Muscle of leg (tissue), 16 donors: ENCODE measurements around the gene OTOS. TPM values are rescaled to one million over a fixed set of nuclear protein-coding genes. Genes with fewer than 3 reads are reported as not detected.

Source experiments
- DNase-seq: peaks from one replicate; pipeline ENCODE4 v3.0.0; 2013
- H3K27ac ChIP-seq: one replicate; pipeline ENCODE4 v1.5.1; 2013; ENCODE audit warnings: mild to moderate bottlenecking, low read length, control low read depth
- H3K27me3 ChIP-seq: one replicate; pipeline ENCODE4 v1.6.1; 2013; ENCODE audit warnings: low read length; ENCODE audit not compliant: control insufficient read depth, insufficient read depth
- H3K36me3 ChIP-seq: one replicate; pipeline ENCODE4 v1.6.1; 2013; ENCODE audit warnings: low read length; ENCODE audit not compliant: control insufficient read depth, insufficient read depth
- H3K4me1 ChIP-seq: one replicate; pipeline ENCODE4 v1.6.1; 2013; ENCODE audit warnings: low read length; ENCODE audit not compliant: control insufficient read depth, insufficient read depth
- H3K4me3 ChIP-seq: one replicate; pipeline ENCODE4 v1.5.1; 2013; ENCODE audit warnings: low read length, control low read depth
- H3K9me3 ChIP-seq: replicated peaks from 2 replicates; pipeline ENCODE4 v1.6.1; 2013; ENCODE audit warnings: low read depth, low read length; ENCODE audit not compliant: control insufficient read depth
- WGBS: methylation state at CpG from one replicate; pipeline ENCODE4 v1.1.5; 2013; ENCODE audit warnings: missing lambda C conversion rate; ENCODE audit not compliant: insufficient coverage; 5-methylcytosine and 5-hydroxymethylcytosine counted together
- long read RNA-seq, 11 donors: transcript quantifications; one replicate each; lab custom pipeline, GENCODE V29; 2026
- polyA plus RNA-seq, 8 donors: library from polyadenylated mRNA; unstranded; fragments of 120-200 nt; gene quantifications; one replicate each; pipeline versions ENCODE4 v1.2.1 to v1.2.3, GENCODE V29; 2013; ENCODE audit warnings: inconsistent platforms in 1 of 8, low replicate concordance in 1 of 8; ENCODE audit not compliant: insufficient read length in 8 of 8, insufficient read depth in 1 of 8
- total RNA-seq: library from RNA; stranded (reverse); fragments of 120-200 nt; gene quantifications from one replicate; pipeline ENCODE4 v1.2.4, GENCODE V29; 2013

OTOS gene
- total RNA-seq (not detected), polyA plus RNA-seq (not detected)
- long read RNA-seq, donor 1 = 0 reads
- long read RNA-seq, donor 2 = 0 reads
- long read RNA-seq, donor 3 = 0 reads
- long read RNA-seq, donor 4 = 0 reads
- long read RNA-seq, donor 5 = 0 reads
- long read RNA-seq, donor 6 = 0 reads
- long read RNA-seq, donor 7 = 0 reads
- long read RNA-seq, donor 8 = 0 reads
- long read RNA-seq, donor 9 = 0 reads
- long read RNA-seq, donor 10 = 0 reads
- long read RNA-seq, donor 11 = 0 reads

DNA sequence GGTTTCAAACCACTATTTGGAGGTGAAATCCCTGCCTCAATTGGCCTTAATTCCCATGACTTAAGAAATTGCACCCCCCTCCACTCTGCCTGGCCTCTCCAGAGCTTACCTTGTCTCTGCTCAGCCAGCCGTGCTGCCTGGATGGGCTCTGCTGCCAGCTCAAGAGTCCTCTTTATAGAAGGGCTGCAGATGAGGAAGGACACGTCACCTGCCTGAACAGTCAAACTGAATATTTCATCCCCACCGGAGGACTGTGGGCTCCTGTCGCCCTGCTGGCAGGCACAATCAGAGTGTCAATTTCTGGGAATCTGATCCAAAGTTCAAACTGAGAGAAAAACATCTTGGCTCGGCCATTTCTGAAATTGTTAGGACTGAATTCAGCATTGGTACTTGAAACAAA lies at the start of gene OTOS:
TSS of gene OTOS (minus strand) at position 148 of the 400 bp plus-strand sequence. CDS start 332 bp downstream, outside the sequence.
- no peak within 1 kb of the TSS for H3K4me3 ChIP-seq
- peaks cover 20% of the 10 kb centered on the region for H3K27me3 ChIP-seq
- WGBS = 54% methylated on average over 5 of the region's 5 CpGs
- no peak within 1 kb of the TSS for H3K27ac ChIP-seq
- H3K4me1 ChIP-seq = peaks cover 11% of the 10 kb centered on the region
- no peaks in the 10 kb centered on the region for H3K9me3 ChIP-seq
- H3K36me3 ChIP-seq = no peaks in the 10 kb centered on the region
- DNase-seq = no peak

DNA sequence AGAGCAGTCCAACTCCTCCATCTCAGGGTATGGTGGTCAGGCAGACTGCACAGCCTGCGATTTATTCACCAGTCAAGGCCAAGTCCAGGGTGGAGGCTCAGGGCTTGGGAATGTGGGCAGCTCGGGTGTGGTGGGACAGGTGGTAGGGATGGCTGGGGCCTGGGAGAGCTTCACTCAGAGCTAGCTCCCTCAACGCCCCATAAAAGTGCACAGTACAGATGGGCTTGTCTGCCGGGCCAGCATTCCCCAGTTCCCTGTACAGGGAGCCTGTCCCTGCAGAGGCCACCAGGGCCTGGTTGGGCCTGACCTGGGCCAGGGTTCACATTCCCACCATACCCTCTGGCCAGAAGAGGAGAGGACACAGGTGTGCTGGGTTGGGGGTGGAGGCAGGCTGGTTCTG lies 49.2 kb upstream of the OTOS start:
- WGBS = 48% methylated on average over 3 of the region's 4 CpGs

DNA sequence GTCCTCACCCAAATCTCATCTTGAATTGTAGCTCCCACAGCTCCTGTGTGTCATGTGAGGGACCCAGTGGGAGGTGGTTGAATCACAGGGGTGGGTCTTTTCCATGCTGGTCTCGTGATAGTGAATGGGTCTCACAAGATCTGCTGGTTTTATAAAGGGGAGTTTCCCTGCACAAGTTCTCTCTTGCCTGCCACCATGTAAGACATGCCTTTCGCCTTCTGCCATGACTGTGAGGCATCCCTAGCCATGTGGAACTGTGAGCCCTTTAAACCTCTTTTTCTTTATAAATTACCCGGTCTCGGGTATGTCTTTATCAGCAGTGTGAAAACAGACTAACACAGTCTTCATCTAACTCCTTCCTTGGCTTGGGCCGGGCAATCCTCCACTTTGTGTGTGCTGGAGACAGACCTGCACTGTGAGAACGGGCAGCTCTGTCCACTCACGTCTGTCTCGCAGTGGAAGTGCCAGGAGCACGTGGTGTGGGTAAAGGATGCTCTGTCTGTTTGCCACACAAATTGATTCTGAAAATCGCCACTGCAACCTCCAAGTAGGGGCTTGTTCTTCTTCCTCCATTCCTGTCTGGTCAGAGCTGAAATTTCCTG lies 47.6 kb upstream of the OTOS start:
- DNase-seq = no peak
- Histone ChIP-seq H3K4me3 (no peak overlapping the region), H3K4me1 (peaks cover 10% of the 10 kb centered on the region), H3K36me3 (no peaks in the 10 kb centered on the region), H3K27me3 (peaks cover 13% of the 10 kb centered on the region), H3K27ac (no peak overlapping the region), H3K9me3 (peaks cover 10% of the 10 kb centered on the region)
- WGBS = 76% methylated on average over 5 of the region's 10 CpGs

More for the DNA sequence above, 49.2 kb upstream of the OTOS start:
- Histone ChIP-seq H3K4me1 (peaks cover 12% of the 10 kb centered on the region), H3K9me3 (peaks cover 10% of the 10 kb centered on the region), H3K36me3 (no peaks in the 10 kb centered on the region), H3K4me3 (no peak overlapping the region), H3K27ac (peak overlapping the region; percentile 42), H3K27me3 (peaks cover 9% of the 10 kb centered on the region)
- DNase-seq = peak; percentile 40

DNA sequence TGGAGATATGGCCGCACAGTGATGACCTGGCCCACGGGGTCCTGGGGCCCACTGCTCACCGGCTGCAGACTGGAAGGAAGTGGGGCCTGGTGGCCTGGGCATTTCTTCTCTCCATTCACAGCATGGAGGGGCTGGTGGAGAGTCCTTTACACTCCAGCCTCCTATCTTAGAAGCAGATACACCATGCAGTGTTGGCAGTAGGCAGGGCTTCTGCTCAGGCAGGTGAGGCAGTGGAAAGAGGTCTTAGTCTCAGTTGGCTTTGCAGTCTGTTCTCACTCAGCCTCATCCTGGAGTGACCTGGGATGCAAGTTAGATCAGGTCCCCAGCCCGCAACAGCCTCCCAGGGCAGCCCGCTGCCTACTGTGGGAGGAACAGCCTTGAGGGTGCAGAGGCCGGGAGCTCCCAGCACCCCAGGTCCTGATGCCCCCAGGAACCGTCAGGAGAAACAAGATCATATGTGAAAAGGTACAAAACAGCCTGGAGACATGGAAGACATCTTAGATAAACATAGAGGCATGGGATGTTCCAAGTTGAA lies 45.8 kb upstream of the OTOS start:
- DNase-seq = no peak
- Histone ChIP-seq H3K27ac (no peak overlapping the region), H3K36me3 (no peaks in the 10 kb centered on the region), H3K4me1 (peaks cover 10% of the 10 kb centered on the region), H3K9me3 (peaks cover 10% of the 10 kb centered on the region), H3K27me3 (peaks cover 22% of the 10 kb centered on the region), H3K4me3 (no peak overlapping the region)
- WGBS = 86% methylated on average over 3 of the region's 7 CpGs

DNA sequence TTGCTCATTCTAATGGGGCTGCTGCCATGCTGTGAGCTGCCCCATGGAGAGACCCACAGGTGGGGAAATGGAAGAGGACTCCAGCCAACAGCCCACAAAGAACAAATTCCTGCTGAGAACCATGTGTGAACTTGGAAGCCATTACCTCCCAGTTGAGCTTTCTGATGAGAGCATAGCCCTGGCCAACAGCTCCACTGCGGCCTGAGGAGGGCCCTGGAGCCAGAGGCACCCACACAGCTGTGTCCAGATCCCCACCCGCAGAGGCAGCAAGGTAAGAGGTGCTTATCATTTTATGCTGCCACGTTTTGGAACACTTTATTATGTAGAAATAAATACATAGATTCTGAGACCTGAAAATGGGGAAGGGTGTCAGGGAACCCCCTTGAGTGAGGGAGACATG lies 44.2 kb upstream of the OTOS start:
- Histone ChIP-seq H3K27ac (no peak overlapping the region), H3K4me3 (no peak overlapping the region), H3K9me3 (peaks cover 10% of the 10 kb centered on the region), H3K36me3 (no peaks in the 10 kb centered on the region), H3K27me3 (peaks cover 19% of the 10 kb centered on the region), H3K4me1 (peaks cover 10% of the 10 kb centered on the region)
- no peak for DNase-seq
- WGBS = no CpG with 5 or more reads among the region's 3 CpGs

DNA sequence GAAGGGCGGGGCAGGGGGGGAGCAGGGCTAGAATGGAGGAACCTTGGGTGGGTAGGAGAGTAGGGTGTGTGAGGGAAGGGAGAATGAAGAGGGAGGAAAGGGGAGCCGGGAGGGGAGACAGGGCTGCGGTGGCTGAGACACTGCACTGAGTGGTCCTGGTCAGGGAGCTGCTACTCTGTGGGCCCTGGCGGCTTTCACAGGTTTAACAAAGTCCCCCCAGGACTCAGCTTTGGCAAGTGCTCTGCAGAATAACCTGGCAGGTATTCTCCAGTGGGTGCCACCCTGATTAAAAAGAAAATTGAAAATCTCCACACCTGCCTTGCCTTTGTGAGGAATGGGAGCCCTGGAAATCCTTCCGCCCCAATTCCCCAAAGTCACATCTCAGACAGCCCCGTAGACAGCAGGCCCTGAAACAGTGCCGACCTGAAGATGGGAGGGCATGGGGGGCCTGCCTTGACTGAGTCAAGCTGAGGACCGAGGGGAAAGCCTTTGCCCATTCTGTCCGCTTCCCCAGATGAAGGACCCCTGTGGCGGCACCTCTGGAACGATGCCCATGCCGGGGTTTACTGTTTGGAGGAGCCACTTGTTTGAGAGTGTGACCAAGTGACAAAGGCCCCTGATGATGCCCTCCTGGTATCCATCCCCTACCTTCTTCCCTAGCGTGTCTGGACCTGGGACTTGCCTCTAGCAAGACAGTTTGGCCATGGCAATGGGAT lies 43.6 kb upstream of the OTOS start:
- Histone ChIP-seq H3K27ac (no peak overlapping the region), H3K4me3 (no peak overlapping the region), H3K4me1 (peaks cover 5% of the 10 kb centered on the region), H3K9me3 (peaks cover 10% of the 10 kb centered on the region), H3K36me3 (no peaks in the 10 kb centered on the region), H3K27me3 (peaks cover 19% of the 10 kb centered on the region)
- no peak for DNase-seq
- WGBS = 85% methylated on average over 7 of the region's 13 CpGs

DNA sequence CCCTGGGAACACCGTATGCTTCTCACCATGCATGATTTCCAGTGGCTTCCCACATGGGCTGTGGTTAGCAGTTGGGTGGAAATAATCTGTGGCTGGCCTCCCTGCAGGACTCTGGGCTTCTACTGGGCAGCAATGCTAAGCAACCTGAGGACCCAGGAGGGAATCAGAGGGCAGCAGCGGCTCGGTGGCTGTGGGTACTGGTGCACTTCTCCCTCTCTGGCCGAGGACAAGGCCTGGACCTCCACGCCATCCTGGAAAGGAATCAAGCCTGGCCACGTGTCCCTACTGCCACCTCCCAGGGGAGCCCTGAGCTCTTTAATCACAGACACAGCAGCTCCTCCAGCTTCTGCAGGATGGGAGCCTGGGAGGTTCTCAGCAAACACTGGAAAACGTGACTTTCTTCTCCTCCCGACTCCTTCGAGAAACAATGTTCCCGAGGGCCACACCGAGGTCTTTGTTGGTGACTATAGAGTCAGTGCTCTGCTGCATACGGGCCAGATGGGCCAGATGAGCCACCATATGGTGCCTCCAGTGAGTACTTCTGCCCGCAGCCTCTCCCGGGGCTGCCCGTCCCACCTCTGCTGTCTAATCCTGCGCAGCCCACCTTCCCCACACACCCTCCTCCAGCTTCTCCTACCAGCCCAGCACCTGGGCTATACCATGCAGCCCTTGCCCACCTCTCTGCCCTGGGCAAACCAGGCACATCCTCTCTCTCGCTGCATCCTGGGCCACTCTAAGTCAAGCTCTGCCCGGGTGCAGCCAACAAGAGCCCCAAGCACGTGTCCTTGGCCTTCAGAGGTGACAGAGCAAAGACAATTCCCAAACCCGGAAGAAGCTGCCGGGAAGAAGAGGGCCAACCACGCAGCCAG lies 42.8 kb upstream of the OTOS start:
- Histone ChIP-seq H3K9me3 (peaks cover 9% of the 10 kb centered on the region), H3K36me3 (no peaks in the 10 kb centered on the region), H3K27me3 (peaks cover 19% of the 10 kb centered on the region), H3K27ac (no peak overlapping the region), H3K4me3 (no peak overlapping the region), H3K4me1 (peaks cover 4% of the 10 kb centered on the region)
- 83% methylated on average over 20 of the region's 22 CpGs for WGBS
- DNase-seq = no peak

DNA sequence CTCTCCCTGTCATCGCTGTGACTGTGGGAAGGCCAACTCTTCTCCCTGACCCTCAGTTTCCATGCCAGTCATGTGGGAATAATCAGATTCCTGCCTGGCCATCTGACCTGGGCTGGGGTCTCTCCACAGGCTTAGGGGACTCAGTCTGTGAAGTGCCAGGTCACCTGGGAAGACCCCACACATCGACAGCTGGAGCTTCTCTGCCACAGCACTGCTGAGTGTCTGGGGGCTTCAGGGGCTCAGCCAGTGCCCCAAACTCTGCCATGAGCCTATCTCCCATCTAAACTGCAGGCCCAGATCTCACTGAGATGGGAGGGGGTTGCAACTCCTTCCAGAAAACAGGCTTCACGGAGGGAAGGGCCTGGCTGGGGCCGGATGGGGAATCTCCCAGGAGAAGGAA lies 42.0 kb upstream of the OTOS start:
- Histone ChIP-seq H3K27ac (no peak overlapping the region), H3K4me1 (peaks cover 4% of the 10 kb centered on the region), H3K4me3 (no peak overlapping the region), H3K27me3 (peaks cover 21% of the 10 kb centered on the region), H3K9me3 (peaks cover 2% of the 10 kb centered on the region), H3K36me3 (no peaks in the 10 kb centered on the region)
- 63% methylated on average over 4 of the region's 4 CpGs for WGBS
- DNase-seq = no peak

DNA sequence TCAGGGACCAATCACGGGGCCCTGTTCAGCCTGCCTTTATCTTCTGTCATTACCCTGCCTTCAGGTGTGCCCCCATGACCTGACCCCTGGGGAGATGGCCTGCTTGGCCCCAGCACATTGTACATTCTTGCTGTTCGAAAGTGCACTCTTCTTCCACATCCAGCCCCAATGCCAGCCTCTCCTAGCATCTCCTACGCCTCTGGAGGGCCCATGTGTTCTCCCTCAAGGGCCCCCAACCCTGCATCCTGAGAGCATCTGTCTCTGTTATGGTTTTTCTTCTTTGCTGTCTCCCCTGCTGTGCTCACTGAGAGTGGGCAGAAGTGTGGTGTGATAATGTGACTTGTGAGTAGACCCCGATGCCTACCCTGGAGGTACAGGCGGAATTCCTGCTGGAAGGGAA lies 41.5 kb upstream of the OTOS start:
- H3K27me3 ChIP-seq = peaks cover 21% of the 10 kb centered on the region
- peaks cover 4% of the 10 kb centered on the region for H3K4me1 ChIP-seq
- H3K27ac ChIP-seq = no peak overlapping the region
- DNase-seq = no peak
- H3K9me3 ChIP-seq = no peaks in the 10 kb centered on the region
- H3K36me3 ChIP-seq = no peaks in the 10 kb centered on the region
- no peak overlapping the region for H3K4me3 ChIP-seq
- WGBS = 91% methylated on average over 4 of the region's 5 CpGs
